Measurements from ENCODE around the gene FSCN2.

GRCh38 chr17:81520021-81520901 is 7.9 kb upstream of the FSCN2 start:
- no peak for TF ChIP-seq CTCF (IDR thresholded peaks at IDR 0.05)
- no peak for TF ChIP-seq POLR2A (IDR thresholded peaks at IDR 0.05)

Data from esophagus squamous epithelium (tissue), 4 donors.